Measurements from ENCODE around the gene FERD3L. TPM values are rescaled to one million over a fixed set of nuclear protein-coding genes. Genes with fewer than 3 reads are reported as not detected.

FERD3L gene, protein sequence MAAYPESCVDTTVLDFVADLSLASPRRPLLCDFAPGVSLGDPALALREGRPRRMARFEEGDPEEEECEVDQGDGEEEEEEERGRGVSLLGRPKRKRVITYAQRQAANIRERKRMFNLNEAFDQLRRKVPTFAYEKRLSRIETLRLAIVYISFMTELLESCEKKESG
- total RNA-seq = not detected in 2 replicates

DNA sequence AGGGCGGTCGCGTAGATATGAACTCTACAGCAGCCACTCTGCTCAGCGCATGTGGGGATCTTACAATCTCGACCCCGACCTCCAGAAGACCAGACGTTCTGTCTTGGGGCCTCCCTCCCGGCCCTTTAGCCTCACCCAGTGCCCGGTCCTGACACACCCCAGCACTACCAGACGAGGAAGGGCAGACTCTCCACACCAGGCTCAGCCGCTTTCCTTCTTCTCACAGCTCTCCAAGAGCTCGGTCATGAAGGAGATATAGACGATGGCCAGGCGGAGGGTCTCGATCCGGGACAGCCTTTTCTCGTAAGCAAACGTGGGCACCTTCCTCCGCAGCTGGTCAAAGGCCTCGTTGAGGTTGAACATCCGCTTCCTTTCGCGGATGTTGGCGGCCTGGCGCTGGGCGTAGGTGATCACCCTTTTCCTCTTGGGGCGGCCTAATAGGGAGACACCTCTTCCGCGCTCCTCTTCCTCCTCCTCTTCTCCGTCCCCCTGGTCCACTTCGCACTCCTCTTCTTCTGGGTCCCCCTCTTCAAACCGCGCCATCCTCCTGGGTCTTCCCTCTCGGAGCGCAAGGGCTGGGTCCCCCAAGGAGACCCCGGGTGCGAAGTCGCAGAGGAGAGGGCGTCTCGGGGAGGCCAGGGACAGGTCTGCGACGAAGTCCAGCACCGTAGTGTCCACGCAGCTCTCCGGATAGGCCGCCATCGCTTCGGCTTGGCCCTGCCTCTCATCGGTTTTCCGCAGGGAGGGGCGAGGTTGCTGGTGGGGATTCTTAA lies at the start of gene FERD3L:
Gene FERD3L (minus strand): TSS at position 761 of the 773 bp plus-strand sequence. CDS start 59 bp downstream, at position 702.

GRCh38 chr7:19117091-19117869 lies 27.9 kb downstream of the FERD3L start, which contains the start of gene TWIST1:
TSS of gene TWIST1 (minus strand) at chr7:19117636. CDS start at chr7:19117321, 315 bp downstream.

Other genes with a start within 250 kb of the FERD3L start
- gene TWIST1, start 27.8 kb downstream of the FERD3L start, total RNA-seq = 34.4 and 35.5 TPM in 2 replicates

Measured in placental pericyte (primary cell).